Islet of Langerhans (tissue), 1 donor: ENCODE measurements around the gene ARHGAP22.
A peak's percentile ranks its signal among the peaks of the same experiment; 100 is the strongest.

ENCODE experiments used
- FAIRE-seq: peaks from one replicate; lab custom pipeline; 2011; peaks lifted over from hg19 to GRCh38; lab: Jason Lieb, UNC

ARHGAP22 gene

DNA sequence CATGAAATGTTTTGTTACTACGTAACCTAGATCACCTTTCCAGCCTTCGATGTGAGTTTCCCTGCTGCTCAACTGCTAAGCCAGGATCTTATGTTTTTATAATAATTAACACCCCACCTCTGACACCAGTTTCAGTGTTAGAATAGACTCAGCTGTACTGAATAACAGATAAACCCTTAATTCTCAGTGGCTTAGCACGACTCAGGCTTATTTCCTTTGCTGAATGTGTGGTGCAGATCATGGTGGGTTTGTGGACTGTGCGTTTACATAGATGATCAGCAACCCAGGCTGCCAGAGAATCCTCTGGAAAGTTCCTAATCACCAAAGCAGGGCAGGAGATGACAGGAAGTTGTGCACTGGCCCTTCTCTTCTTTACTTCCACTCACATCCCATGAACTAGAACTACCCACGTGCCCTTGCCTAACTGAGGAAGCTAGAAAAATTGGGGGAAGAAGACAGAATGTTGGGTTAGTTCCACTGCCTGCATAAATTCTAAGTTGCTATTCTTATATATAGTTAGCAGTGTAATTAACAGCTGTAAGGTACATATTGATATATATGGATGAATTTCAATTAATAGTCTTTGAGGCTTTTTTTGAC, 186.6 kb downstream of the ARHGAP22 start:
- FAIRE-seq = no peak

- no peak for FAIRE-seq
These were observed 187.5 kb downstream of the ARHGAP22 start for GRCh38 chr10:48417374-48417773.

- FAIRE-seq = no peak
These were observed 188.2 kb downstream of the ARHGAP22 start for GRCh38 chr10:48416584-48417232.

- no peak for FAIRE-seq
These were observed 190.1 kb downstream of the ARHGAP22 start for GRCh38 chr10:48414778-48415177.

GRCh38 chr10:48414160-48414559, 190.7 kb downstream of the ARHGAP22 start:
- FAIRE-seq = peak; percentile 66

DNA sequence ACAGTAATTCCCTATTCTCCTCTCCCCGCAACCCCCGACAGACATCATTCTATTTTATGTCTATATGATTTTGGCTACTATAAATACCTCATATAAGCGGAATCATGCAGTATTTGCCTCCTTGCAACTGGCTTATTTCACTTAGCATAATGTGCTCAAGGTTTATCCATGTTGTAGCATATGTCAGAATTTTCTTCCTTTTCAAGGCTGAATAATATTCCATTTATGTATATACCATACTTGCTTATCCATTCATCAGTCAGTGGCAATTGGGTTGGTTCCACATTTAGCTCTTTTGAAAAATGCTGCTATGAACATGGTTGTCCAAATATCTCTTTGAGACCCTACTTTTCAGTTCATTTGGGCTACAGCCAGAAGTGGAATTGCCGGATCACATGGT, 191.9 kb downstream of the ARHGAP22 start:
- FAIRE-seq = no peak

GRCh38 chr10:48412081-48412480, 192.8 kb downstream of the ARHGAP22 start:
- FAIRE-seq = no peak

DNA sequence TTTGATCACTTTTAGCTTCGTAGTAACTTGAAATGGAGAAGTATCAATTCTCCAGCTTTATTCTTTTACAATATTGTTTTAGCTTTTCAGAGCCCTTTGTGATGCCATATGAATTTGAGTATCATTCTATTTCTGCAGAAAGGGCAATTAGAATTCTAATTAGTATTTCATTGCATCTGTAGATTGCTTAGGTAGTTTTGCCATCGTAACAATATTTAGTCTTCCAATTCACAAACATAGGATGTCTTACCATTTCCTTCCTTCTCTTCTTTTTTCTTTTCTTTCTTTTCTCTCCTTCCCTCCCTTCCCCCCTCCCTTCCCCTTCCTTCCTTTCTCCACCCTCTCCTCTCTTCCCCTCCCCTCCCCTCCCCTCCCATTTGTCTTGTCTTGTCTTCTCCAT, 193.4 kb downstream of the ARHGAP22 start:
- FAIRE-seq = no peak

GRCh38 chr10:48410503-48410902, 194.4 kb downstream of the ARHGAP22 start:
- no peak for FAIRE-seq

DNA sequence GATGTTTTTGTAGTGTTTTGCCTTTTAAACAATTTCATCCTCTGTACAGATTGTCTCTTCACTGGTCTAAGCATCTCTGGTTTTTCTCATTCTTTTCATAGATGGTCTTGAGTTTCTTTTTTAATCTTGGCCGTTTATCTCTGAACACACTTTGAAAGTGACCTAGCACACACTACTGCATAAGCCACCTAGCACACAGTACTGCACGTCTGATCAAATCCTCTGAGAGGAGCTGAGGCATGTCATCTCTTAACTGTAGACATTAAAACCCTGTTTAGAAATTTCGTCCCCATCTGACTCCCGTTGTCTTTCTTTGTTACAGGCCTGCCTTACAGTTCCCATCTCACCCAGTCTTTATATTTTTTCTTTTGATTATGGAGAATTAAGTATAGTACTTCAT, 198.2 kb downstream of the ARHGAP22 start:
- no peak for FAIRE-seq

GRCh38 chr10:48406204-48406603, 198.7 kb downstream of the ARHGAP22 start:
- no peak for FAIRE-seq

DNA sequence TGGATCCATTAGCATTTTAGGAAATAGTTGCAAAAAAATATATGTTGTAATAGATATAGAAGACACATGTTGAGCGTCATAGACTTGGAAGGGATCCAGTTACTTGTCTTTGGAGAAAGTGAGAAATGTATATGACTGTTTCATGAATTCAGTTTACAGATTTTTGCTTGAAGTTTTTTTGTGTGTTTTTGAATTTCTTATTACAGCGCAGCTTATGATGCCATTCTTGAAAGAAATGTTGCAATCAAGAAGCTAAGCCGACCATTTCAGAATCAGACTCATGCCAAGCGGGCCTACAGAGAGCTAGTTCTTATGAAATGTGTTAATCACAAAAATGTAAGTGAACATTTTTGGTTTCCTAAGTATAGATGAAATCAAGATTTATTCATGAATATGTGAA, 200.2 kb downstream of the ARHGAP22 start:
- no peak for FAIRE-seq

DNA sequence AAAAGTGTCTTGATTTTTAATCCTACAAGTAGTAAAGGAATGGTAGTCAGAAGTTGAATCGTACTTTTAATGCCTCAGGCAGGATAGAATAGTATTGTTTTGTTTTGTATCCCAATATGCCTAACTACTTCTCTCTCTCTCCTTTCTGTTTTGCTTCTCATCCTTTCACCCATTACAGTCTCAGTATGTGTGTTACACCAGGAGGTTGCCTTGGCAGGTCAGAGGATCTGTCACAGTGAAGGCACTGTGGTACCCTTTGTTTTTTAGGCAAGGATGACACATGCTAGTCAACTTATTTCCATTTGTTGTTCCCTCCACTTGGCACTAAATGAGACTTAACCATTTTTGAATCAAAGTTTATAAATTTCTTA, 204.0 kb downstream of the ARHGAP22 start:
- FAIRE-seq = peak; percentile 65

- no peak for FAIRE-seq
These were observed 204.6 kb downstream of the ARHGAP22 start for GRCh38 chr10:48400129-48400849.

DNA sequence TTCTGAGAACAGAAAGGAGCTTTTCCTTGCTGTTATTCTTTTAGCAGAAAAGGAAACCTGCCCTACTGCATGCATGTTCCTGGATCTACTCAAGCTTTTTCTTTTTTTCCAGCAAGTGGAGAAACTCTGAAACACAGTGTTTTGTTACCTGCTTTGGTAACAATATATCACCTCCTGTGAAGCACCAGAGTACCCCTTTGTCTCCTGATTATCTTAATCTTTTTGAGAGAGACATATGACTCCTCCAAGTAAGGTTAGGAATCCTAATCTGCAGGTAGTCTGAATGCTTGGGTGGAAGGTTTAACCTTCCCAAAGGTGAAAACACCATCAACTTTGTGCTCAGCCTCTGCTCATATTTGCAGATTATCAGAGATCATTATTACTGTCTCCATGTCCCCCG, 205.3 kb downstream of the ARHGAP22 start:
- FAIRE-seq = no peak

GRCh38 chr10:48399056-48399541, 205.8 kb downstream of the ARHGAP22 start:
- FAIRE-seq = no peak

GRCh38 chr10:48398261-48398660, 206.6 kb downstream of the ARHGAP22 start:
- FAIRE-seq = no peak
